HTERT RPE-1 (cell line): ENCODE data around the gene PCBP3.
"Not testable (repeated sequence)": the region's sequence is repeated elsewhere in the genome, so short reads cannot be mapped to it uniquely, and the experiment has no call there.

ENCODE experiments used
- in situ Hi-C: fragments of 300-500 bp; cut with MboI; formaldehyde crosslinking; loops from 4 replicates; pipeline ENCODE4 v1.14.3; 2020; ENCODE audit warnings: low sequenced_read_pairs

The PCBP3 gene

GRCh38 chr21:45634511-45635183 is 8.9 kb upstream of the PCBP3 start:
- in situ Hi-C loops = no loop called here

- in situ Hi-C loops = no loop called here
Observed at GRCh38 chr21:45635271-45636151, 8.0 kb upstream of the PCBP3 start.

DNA sequence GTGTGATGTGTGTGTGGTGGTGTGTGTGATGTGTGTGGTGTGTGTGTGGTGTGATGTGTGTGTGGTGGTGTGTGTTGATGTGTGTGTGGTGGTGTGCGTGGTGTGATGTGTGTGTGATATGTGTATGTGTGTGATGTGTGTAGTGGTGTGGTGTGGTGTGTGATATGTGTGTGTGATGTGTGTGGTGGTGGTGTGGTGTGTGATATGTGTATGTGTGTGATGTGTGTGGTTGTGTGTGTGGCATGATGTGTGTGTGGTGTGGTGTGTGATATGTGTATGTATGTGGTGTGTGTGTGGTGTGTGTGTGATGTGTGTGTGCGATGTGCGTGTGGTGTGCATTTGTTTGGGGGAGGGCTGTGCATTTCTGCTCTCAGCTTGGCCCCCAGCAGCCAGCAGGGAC is 7.1 kb upstream of the PCBP3 start:
- in situ Hi-C loops = no loop called here

DNA sequence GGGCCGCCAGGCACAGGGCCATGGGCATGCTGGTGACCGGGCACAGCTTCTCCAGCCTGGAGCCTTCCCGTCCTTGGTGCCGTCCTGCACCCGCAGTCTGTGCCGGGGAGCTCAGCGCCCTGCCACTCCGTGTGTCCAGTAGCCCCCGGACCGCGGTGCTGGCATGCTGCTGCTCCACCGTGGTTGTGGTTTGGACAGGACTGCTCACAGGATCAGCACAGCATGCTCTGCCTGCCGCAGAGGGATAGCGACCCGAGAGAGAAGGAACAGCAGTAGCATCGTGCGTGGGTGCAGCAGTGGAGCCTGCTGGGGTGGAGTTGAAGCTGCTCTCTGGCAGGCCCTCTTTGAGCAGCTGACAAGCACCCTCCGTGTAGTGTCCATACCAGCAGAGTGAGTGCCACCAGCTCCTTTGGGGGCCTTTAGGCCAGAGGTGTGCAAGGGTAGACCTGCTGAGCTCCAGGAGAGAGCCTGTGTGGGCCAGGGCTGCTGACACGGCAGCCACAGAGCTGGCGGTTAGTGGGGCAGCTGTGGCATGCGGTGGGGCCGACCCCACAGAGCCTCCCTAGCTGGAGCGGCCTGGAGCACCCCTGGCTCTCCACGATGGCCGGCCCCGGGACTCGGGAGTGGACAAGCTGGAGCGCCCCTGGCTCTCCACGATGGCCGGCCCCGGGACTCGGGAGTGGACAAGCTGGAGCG is 6.4 kb upstream of the PCBP3 start:
- in situ Hi-C loops = no loop called here

DNA sequence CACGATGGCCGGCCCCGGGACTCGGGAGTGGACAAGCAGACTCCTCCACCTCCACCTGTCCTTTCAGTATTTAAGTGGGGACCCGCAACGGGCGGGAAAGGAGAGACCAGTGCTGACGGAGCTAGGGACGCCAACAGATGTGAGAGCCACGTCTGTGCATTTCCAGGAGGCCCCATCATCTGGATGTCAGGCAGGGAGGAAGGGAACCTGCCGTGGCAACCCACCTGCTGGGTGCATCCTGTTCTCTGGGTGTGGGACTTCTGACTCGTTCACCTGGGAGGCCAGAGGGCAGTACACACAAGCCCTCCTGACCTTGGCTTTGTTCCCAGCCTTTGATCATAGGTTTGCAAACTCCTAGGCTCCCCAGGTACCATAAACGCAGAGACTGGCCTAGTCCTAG is 5.6 kb upstream of the PCBP3 start:
- in situ Hi-C loops = no loop called here

DNA sequence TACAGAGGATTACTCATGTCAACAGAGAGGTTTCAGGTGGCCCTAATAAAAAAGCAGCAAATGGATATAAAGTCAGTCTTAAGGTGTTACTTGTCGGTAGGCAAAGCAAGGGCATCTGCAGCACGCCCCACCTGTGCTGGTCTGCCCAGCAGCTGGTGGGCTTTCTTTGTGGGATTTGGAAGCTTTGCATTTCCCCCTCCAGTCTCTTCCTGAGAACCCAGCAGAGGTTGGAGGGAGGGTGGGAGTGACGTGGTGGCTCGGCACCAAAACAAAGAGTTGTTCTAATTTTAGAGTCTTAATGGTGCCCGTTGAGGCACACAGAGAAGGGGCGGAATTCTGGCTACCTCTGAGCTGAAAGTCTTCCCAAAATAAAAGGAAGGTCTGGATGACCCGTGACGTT is 4.8 kb upstream of the PCBP3 start:
- in situ Hi-C loops = no loop called here

GRCh38 chr21:45639206-45640000 is 4.1 kb upstream of the PCBP3 start:
- in situ Hi-C loops = no loop called here

GRCh38 chr21:45640001-45640887 is 3.3 kb upstream of the PCBP3 start:
- in situ Hi-C loops = no loop called here

GRCh38 chr21:45640888-45641479 is 2.5 kb upstream of the PCBP3 start:
- in situ Hi-C loops = no loop called here

- in situ Hi-C loops = no loop called here
Observed at GRCh38 chr21:45641480-45642035, 2.0 kb upstream of the PCBP3 start.

GRCh38 chr21:45642122-45642813 is 1.3 kb upstream of the PCBP3 start:
- in situ Hi-C loops = no loop called here

GRCh38 chr21:45644041-45644906 is 749 bp downstream of the PCBP3 start:
- in situ Hi-C loops = no loop called here

GRCh38 chr21:45651921-45652320 is 8.4 kb downstream of the PCBP3 start:
- in situ Hi-C loops = no loop called here

DNA sequence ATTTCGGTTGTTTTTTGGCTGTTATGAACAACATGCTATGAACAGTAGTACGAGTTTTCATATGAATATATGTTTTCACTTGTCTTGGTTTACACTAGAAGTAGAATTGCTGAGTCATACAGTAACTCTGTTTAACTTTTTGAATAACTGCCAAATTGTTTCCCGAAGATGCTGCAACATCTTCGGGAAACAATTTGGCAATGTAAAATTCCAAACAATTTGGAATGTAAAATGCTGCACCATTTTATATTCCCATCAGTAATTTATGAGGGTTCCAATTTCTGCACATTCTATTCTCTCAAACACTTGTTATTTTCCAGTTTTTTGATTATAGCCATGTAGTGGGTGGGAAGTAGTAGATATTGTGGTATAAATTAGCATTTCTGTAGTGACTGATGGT is 11.6 kb downstream of the PCBP3 start:
- in situ Hi-C loops = no loop called here

DNA sequence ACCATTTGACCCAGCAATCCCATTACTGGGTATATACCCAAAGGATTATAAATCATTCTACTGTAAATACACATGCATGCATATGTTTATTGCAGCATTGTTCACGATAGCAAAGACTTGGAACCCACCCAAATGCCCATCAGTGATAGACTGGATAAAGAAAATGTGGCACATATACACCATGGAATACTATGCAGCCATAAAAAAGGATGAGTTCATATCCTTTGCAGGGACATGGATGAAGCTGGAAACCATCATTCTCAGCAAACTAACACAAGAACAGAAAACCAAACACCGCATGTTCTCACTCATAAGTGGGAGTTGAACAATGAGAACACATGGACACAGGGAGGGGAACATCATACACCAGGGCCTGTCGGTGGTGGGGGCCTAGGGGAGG is 12.6 kb downstream of the PCBP3 start:
- in situ Hi-C loops = not testable (repeated sequence)

GRCh38 chr21:45661913-45662622 is 18.5 kb downstream of the PCBP3 start:
- in situ Hi-C loops = not testable (repeated sequence)

- in situ Hi-C loops = not testable (repeated sequence)
Observed at GRCh38 chr21:45662623-45663245, 19.2 kb downstream of the PCBP3 start.
